PC-3 (cell line): Measurements from ENCODE around the gene SRSF12. TPM values are rescaled to one million over a fixed set of nuclear protein-coding genes. Genes with fewer than 3 reads are reported as not detected.
"Not testable (repeated sequence)": the region's sequence is repeated elsewhere in the genome, so short reads cannot be mapped to it uniquely, and the experiment has no call there.

ENCODE experiments used
- ATAC-seq: fragments of 200-7000 bp; cut with Tn5 transposase; 2 replicates; pipeline ENCODE4 v1.9.1; 2020; ENCODE audit warnings: mild to moderate bottlenecking, moderate library complexity
- BruUV-seq: library from RNA; stranded (reverse); fragments of 400-500 nt; replicated peaks from 2 replicates; lab custom pipeline; 2021; lab: Mats Ljungman, UMichigan
- CTCF ChIA-PET: fragments of 300-600 bp; sonication (Branson Sonifier 250); formaldehyde crosslinking; loops from one replicate; lab custom pipeline; 2022; ENCODE audit warnings: antibody characterized with exemption; lab: Charles Lee
- POLR2A ChIA-PET: fragments of 300-600 bp; sonication (Branson Sonifier 250); formaldehyde crosslinking; loops from one replicate; lab custom pipeline; 2022; ENCODE audit warnings: antibody characterized with exemption; ENCODE audit not compliant: unreplicated experiment; lab: Charles Lee
- DNase-seq: peaks from one replicate; pipeline ENCODE4 v3.0.0-alpha.2; 2015
- H2AFZ ChIP-seq: fragments of 300-600 bp; sonication (generic); 2 replicates; pipeline ENCODE4 v1.6.0; 2016; ENCODE audit warnings: antibody characterized with exemption, low read length
- H3F3A ChIP-seq: fragments of 300-600 bp; sonication (generic); one replicate; pipeline ENCODE4 v1.6.0; 2017; ENCODE audit warnings: antibody characterized with exemption, low read length, control low read depth, mild to moderate bottlenecking; ENCODE audit not compliant: unreplicated experiment
- H3K27ac ChIP-seq: fragments of 300-600 bp; sonication (generic); 2 replicates; pipeline ENCODE4 v1.5.1; 2016; ENCODE audit warnings: mild to moderate bottlenecking, low read length
- H3K27me3 ChIP-seq: fragments of 300-600 bp; sonication (generic); 2 replicates; pipeline ENCODE4 v1.6.1; 2016; ENCODE audit warnings: low read length, mixed read lengths
- H3K36me3 ChIP-seq: fragments of 300-600 bp; sonication (generic); 2 replicates; pipeline ENCODE4 v1.6.1; 2016; ENCODE audit warnings: low read depth, mixed run types, low read length, mixed read lengths
- H3K4me1 ChIP-seq: fragments of 300-600 bp; sonication (generic); 2 replicates; pipeline ENCODE4 v1.5.1; 2016; ENCODE audit warnings: low read length; ENCODE audit not compliant: insufficient read depth
- H3K4me2 ChIP-seq: fragments of 300-600 bp; sonication (generic); 2 replicates; pipeline ENCODE4 v1.6.0; 2016; ENCODE audit warnings: low read length
- H3K4me3 ChIP-seq: fragments of 300-600 bp; sonication (generic); 2 replicates; pipeline ENCODE4 v1.5.1; 2016; ENCODE audit warnings: mild to moderate bottlenecking, low read length, mixed read lengths
- H3K79me2 ChIP-seq: fragments of 300-600 bp; sonication (generic); 2 replicates; pipeline ENCODE4 v1.6.1; 2017; ENCODE audit warnings: low read length, mixed read lengths
- H3K9ac ChIP-seq: fragments of 300-600 bp; sonication (generic); 2 replicates; pipeline ENCODE4 v1.6.0; 2016; ENCODE audit warnings: mild to moderate bottlenecking, low read length
- H3K9me2 ChIP-seq: fragments of 300-600 bp; sonication (generic); replicated peaks from 2 replicates; pipeline ENCODE4 v1.6.1; 2016; ENCODE audit warnings: mixed run types, low read length, mixed read lengths
- H3K9me3 ChIP-seq: fragments of 300-600 bp; sonication (generic); 2 replicates; pipeline ENCODE4 v1.6.1; 2016; ENCODE audit warnings: low read length, mixed read lengths
- H4K20me1 ChIP-seq: fragments of 300-600 bp; sonication (generic); 2 replicates; pipeline ENCODE4 v1.6.1; 2016; ENCODE audit warnings: low read length, mixed read lengths
- CTCF ChIP-seq: fragments of 300-600 bp; sonication (generic); conservative IDR thresholded peaks from 2 replicates; pipeline ENCODE4 v1.5.1; 2017; ENCODE audit warnings: antibody characterized with exemption, low read depth, mild to moderate bottlenecking, low read length
- EZH2 ChIP-seq: fragments of 300-600 bp; sonication (generic); IDR thresholded peaks from one replicate; pipeline ENCODE4 v1.6.1; 2017; ENCODE audit warnings: antibody characterized with exemption, mild to moderate bottlenecking, low read length; ENCODE audit not compliant: unreplicated experiment
- EZH2phosphoT487 ChIP-seq: fragments of 300-600 bp; sonication (generic); IDR thresholded peaks from 2 replicates; pipeline ENCODE4 v1.6.1; 2018; ENCODE audit warnings: mild to moderate bottlenecking, antibody characterized with exemption, low read length, borderline replicate concordance
- intact Hi-C: fragments of 100-400 bp; cut with micrococcal nuclease; formaldehyde crosslinking; loops from 2 replicates; pipeline ENCODE4 v1.9.0; 2023
- total RNA-seq: library from RNA; depleted of rRNA; stranded (reverse); fragments of >200 nt; gene quantifications from 2 replicates; pipeline ENCODE4 v1.2.3, GENCODE V29; 2014

The SRSF12 gene
- total RNA-seq, 1 experiment from 2014 or later = not detected

- H3K4me2 ChIP-seq = no peak overlapping the region
- H3K27me3 ChIP-seq = no peaks in the 10 kb centered on the region
- intact Hi-C loops = no loop called here
- H3F3A ChIP-seq = no peaks in the 10 kb centered on the region
- no peaks in the 10 kb centered on the region for H3K79me2 ChIP-seq
- H3K4me3 ChIP-seq = no peak overlapping the region
- no peaks in the 10 kb centered on the region for H3K9me3 ChIP-seq
- H3K9ac ChIP-seq = no peak overlapping the region
- TF ChIP-seq CTCF (no peak), EZH2phosphoT487 (no peak), EZH2 (no peak)
- DNase-seq (no peak), ATAC-seq (no peak)
- H3K36me3 ChIP-seq = no peaks in the 10 kb centered on the region
- H3K9me2 ChIP-seq = no peaks in the 10 kb centered on the region
- POLR2A ChIA-PET = no interaction called here
- H2AFZ ChIP-seq = no peak overlapping the region
- H3K4me1 ChIP-seq = peaks cover 15% of the 10 kb centered on the region
- CTCF ChIA-PET = interaction anchor here (0.6 kb wide), 1 partner anchor 293 kb away, joined by 4 read pairs; no protein-coding TSS in a partner anchor
- H4K20me1 ChIP-seq = no peaks in the 10 kb centered on the region
- H3K27ac ChIP-seq = no peak overlapping the region
- no TSS peak for BruUV-seq
Measured at GRCh38 chr6:89066940-89067646, 50.8 kb downstream of the SRSF12 start.

- H3K4me3 ChIP-seq, H3F3A ChIP-seq, H4K20me1 ChIP-seq, H3K27ac ChIP-seq, intact Hi-C loops, H3K79me2 ChIP-seq, BruUV-seq, H3K36me3 ChIP-seq, DNase-seq, ATAC-seq, H3K9me2 ChIP-seq, H3K9ac ChIP-seq, H3K27me3 ChIP-seq, H3K4me2 ChIP-seq, H2AFZ ChIP-seq, CTCF ChIA-PET, H3K9me3 ChIP-seq, POLR2A ChIA-PET: not testable (repeated sequence)
- H3K4me1 ChIP-seq = peaks cover 15% of the 10 kb centered on the region
Measured at GRCh38 chr6:89066121-89066520, 51.8 kb downstream of the SRSF12 start.

- H3K9me2 ChIP-seq, H3K27ac ChIP-seq, H3K36me3 ChIP-seq, BruUV-seq, H3F3A ChIP-seq, DNase-seq, CTCF ChIA-PET, H4K20me1 ChIP-seq, POLR2A ChIA-PET, intact Hi-C loops, H2AFZ ChIP-seq, H3K27me3 ChIP-seq, H3K79me2 ChIP-seq, ATAC-seq, H3K9me3 ChIP-seq, H3K9ac ChIP-seq, H3K4me3 ChIP-seq, H3K4me2 ChIP-seq: not testable (repeated sequence)
- H3K4me1 ChIP-seq = peaks cover 15% of the 10 kb centered on the region
Measured at GRCh38 chr6:89064931-89065330, 52.9 kb downstream of the SRSF12 start.
